Measurements from ENCODE around the gene RNF38. TPM values are rescaled to one million over a fixed set of nuclear protein-coding genes. Genes with fewer than 3 reads are reported as not detected.
"Not testable (repeated sequence)": the region's sequence is repeated elsewhere in the genome, so short reads cannot be mapped to it uniquely, and the experiment has no call there.

The RNF38 gene
- total RNA-seq, 1 donor from 2014 or later = 15.5 TPM

- ATAC-seq = peak; percentile 66
Observed at GRCh38 chr9:36328798-36329411, 71.2 kb downstream of the RNF38 start.

- ATAC-seq = peak; percentile 17
Observed at GRCh38 chr9:36325081-36325828, 74.8 kb downstream of the RNF38 start.

- ATAC-seq = no peak
Observed at GRCh38 chr9:36323926-36324325, 76.1 kb downstream of the RNF38 start.

GRCh38 chr9:36322462-36322861 lies 77.6 kb downstream of the RNF38 start:
- no peak for ATAC-seq

- ATAC-seq = not testable (repeated sequence)
Observed at GRCh38 chr9:36321903-36322302, 78.2 kb downstream of the RNF38 start.

- ATAC-seq = peak; percentile 86
Observed at GRCh38 chr9:36320466-36320865, 79.6 kb downstream of the RNF38 start.

- ATAC-seq = peak; percentile 71
Observed at GRCh38 chr9:36319806-36320205, 80.3 kb downstream of the RNF38 start.

- no peak for ATAC-seq
Observed at GRCh38 chr9:36319183-36319582, 80.9 kb downstream of the RNF38 start.

- ATAC-seq = no peak
Observed at GRCh38 chr9:36318212-36318802, 81.8 kb downstream of the RNF38 start.

GRCh38 chr9:36317766-36318165 lies 82.3 kb downstream of the RNF38 start:
- ATAC-seq = peak; percentile 88

- ATAC-seq = no peak
Observed at GRCh38 chr9:36316611-36317317, 83.3 kb downstream of the RNF38 start.

GRCh38 chr9:36316049-36316448 lies 84.0 kb downstream of the RNF38 start:
- no peak for ATAC-seq

GRCh38 chr9:36315283-36315682 lies 84.8 kb downstream of the RNF38 start:
- ATAC-seq = no peak

GRCh38 chr9:36314740-36315139 lies 85.3 kb downstream of the RNF38 start:
- ATAC-seq = no peak

GRCh38 chr9:36306471-36307306 lies 93.4 kb downstream of the RNF38 start:
- peak; percentile 58 for ATAC-seq

DNA sequence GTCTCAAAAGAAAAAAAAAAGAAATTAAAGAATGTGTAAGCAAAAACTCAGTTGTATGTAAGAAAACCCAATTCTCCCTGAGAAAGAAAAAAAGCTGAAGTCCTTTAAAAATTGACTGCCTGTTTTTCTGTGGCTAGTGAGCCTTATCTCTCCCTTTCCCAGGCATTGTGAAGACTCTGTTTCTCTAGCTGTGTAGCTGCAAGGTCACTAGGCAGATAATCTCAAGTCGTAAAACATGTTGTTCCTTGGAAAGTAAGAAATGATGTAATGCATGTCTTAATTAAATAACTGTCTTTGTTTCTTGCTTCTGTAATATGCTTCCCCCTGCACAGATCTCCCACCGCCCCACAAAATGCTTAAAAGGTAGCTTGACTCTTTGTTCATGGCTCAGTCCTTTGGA lies 95.7 kb downstream of the RNF38 start:
- ATAC-seq = not testable (repeated sequence)

DNA sequence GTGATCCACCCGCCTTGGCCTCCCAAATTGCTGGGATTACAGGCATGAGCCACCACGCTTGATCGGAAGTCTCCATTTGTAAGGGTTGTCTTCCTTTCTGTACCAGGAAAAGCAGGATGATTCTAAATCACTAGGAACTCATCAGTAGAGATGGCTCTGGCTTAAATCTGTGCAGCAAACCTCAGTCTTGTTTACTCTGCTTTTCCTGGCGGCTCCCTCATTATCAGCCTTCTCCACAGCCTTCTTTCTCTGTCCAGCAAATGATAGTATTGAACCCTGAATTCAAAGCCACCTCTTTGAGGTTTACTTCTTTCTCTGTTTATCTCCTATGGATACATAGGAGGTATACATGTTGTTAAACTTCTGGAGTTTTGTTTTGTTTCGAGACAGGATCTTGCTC lies 98.8 kb downstream of the RNF38 start:
- no peak for ATAC-seq

DNA sequence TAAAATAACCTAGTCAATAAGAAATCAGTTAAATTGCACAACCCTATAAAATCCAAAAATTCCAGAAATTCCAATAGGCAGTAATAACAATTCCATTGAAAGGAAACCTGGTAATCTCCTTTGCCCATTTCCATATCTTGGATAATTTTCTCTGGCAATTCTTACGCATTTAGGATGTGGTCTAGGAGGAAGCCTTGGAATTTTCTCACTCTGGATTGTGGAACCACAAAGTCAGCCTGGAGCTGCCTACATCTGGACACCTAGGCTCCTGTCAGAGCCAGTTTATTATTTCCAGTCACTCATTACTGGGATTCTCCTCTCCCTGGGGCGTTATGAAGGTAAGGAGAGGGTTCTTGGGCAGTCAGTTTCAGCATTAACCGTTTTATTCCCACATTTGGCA lies 101.5 kb downstream of the RNF38 start:
- ATAC-seq = no peak

GRCh38 chr9:36297798-36298197 lies 102.3 kb downstream of the RNF38 start:
- ATAC-seq = no peak

- not testable (repeated sequence) for ATAC-seq
Observed at GRCh38 chr9:36294996-36295395, 105.1 kb downstream of the RNF38 start.

GRCh38 chr9:36293918-36294317 lies 106.2 kb downstream of the RNF38 start:
- no peak for ATAC-seq

GRCh38 chr9:36293171-36293570 lies 106.9 kb downstream of the RNF38 start:
- no peak for ATAC-seq

Data from esophagus mucosa (tissue), 1 donor.